B cell (primary cell): ENCODE data around the gene CDC42BPB. TPM values are rescaled to one million over a fixed set of nuclear protein-coding genes. Genes with fewer than 3 reads are reported as not detected.

Source experiments
- ATAC-seq: fragments of 200-7000 bp; cut with Tn5 transposase; one replicate; pipeline ENCODE4 v1.10.0; 2021; ENCODE audit warnings: low read depth, mild to moderate bottlenecking, moderate number of reproducible peaks, moderate library complexity
- CTCF ChIA-PET: fragments of 350-600 bp; sonication (Branson Sonifier 250); formaldehyde crosslinking; loops from one replicate; lab custom pipeline; 2021; ENCODE audit warnings: antibody characterized with exemption, inconsistent platforms; lab: Charles Lee
- POLR2A ChIA-PET: fragments of 350-600 bp; sonication (Branson Sonifier 250); formaldehyde crosslinking; loops from one replicate; lab custom pipeline; 2021; ENCODE audit warnings: antibody characterized with exemption; lab: Charles Lee
- DNase-seq: peaks from one replicate; pipeline ENCODE4 v3.0.0; 2013
- H2AFZ ChIP-seq: 2 replicates; pipeline ENCODE4 v1.6.1; 2012; ENCODE audit warnings: mild to moderate bottlenecking, low read depth, low read length; ENCODE audit not compliant: insufficient read depth, poor library complexity, severe bottlenecking
- H3K27ac ChIP-seq, 2 donors: 1 replicate in 1 of 2; 2 replicates in 1 of 2; pipeline ENCODE4 v1.5.1; 2012 to 2013; ENCODE audit warnings: low read length in 2 of 2, mild to moderate bottlenecking in 2 of 2, moderate library complexity in 1 of 2
- H3K27me3 ChIP-seq, 4 experiments: fragments of 200-600 bp in 1 of 4; sonication (generic) in 1 of 4; replicated peaks in 1 of 4; 1 replicate in 2 of 4; 2 replicates in 2 of 4; pipeline versions ENCODE4 v1.6.1 to v1.7.0; 2013 to 2016; ENCODE audit warnings: low read length in 3 of 4, mild to moderate bottlenecking in 2 of 4, mixed read lengths in 1 of 4, moderate library complexity in 1 of 4; ENCODE audit not compliant: insufficient read depth in 4 of 4, control insufficient read depth in 3 of 4; ENCODE audit errors: control extremely low read depth in 1 of 4
- H3K36me3 ChIP-seq, 2 experiments: replicated peaks in 1 of 2; 1 replicate in 1 of 2; 2 replicates in 1 of 2; pipeline versions ENCODE4 v1.6.1 to v1.7.1; 2013; ENCODE audit warnings: low read length in 1 of 2; ENCODE audit not compliant: insufficient read depth in 2 of 2, control insufficient read depth in 1 of 2; ENCODE audit errors: control extremely low read depth in 1 of 2, extremely low read depth in 1 of 2
- H3K4me1 ChIP-seq, 2 donors: fragments of 200-600 bp in 1 of 2; sonication (generic) in 1 of 2; 1 replicate in 1 of 2; 2 replicates in 1 of 2; pipeline versions ENCODE4 v1.5.1 to v1.6.1; 2013 to 2017; ENCODE audit warnings: low read length in 2 of 2; ENCODE audit not compliant: control insufficient read depth in 2 of 2, insufficient read depth in 2 of 2
- H3K4me2 ChIP-seq: replicated peaks from 2 replicates; pipeline ENCODE3; 2012; ENCODE audit warnings: mild to moderate bottlenecking, low read depth, low read length; ENCODE audit not compliant: poor library complexity, severe bottlenecking
- H3K4me3 ChIP-seq, 5 experiments: fragments of 200-600 bp in 1 of 5; sonication (generic) in 1 of 5; 1 replicate in 3 of 5; 2 replicates in 2 of 5; pipeline versions ENCODE4 v1.5.1 to v1.7.0; 2011 to 2016; ENCODE audit warnings: low read length in 4 of 5, mild to moderate bottlenecking in 4 of 5, low read depth in 2 of 5, control low read depth in 1 of 5, moderate library complexity in 1 of 5; ENCODE audit not compliant: insufficient read depth in 1 of 5; ENCODE audit errors: control extremely low read depth in 1 of 5, extremely low read depth in 1 of 5
- H3K79me2 ChIP-seq: fragments of 200-600 bp; sonication (generic); one replicate; pipeline ENCODE4 v1.6.0; 2016; ENCODE audit warnings: low read length; ENCODE audit not compliant: control insufficient read depth, insufficient read depth
- H3K9ac ChIP-seq: fragments of 200-600 bp; sonication (generic); 2 replicates; pipeline ENCODE4 v1.6.1; 2017; ENCODE audit warnings: mild to moderate bottlenecking, low read length, moderate library complexity
- H3K9me3 ChIP-seq, 3 donors: one replicate each; pipeline versions ENCODE4 v1.6.1 to v1.7.1; 2013; ENCODE audit warnings: low read length in 2 of 3; ENCODE audit not compliant: control insufficient read depth in 2 of 3, insufficient read depth in 1 of 3; ENCODE audit errors: control extremely low read depth in 1 of 3
- H4K20me1 ChIP-seq: 2 replicates; pipeline ENCODE4 v1.6.0; 2012; ENCODE audit warnings: mild to moderate bottlenecking, low read length; ENCODE audit not compliant: insufficient read depth, control insufficient read depth, poor library complexity, severe bottlenecking
- H3K27ac Mint-ChIP-seq: one replicate; pipeline ENCODE4 v1.8.0; 2021; ENCODE audit warnings: mixed read lengths
- H3K27me3 Mint-ChIP-seq: one replicate; pipeline ENCODE4 v1.8.0; 2021; ENCODE audit warnings: mixed read lengths
- H3K4me1 Mint-ChIP-seq: one replicate; pipeline ENCODE4 v1.8.0; 2021; ENCODE audit warnings: mixed read lengths
- H3K4me3 Mint-ChIP-seq: one replicate; pipeline ENCODE4 v1.8.0; 2021; ENCODE audit warnings: mixed read lengths
- H3K9me3 Mint-ChIP-seq: one replicate; pipeline ENCODE4 v1.8.0; 2022; ENCODE audit warnings: mixed read lengths; ENCODE audit not compliant: insufficient read depth
- CTCF ChIP-seq: fragments of 200-600 bp; IDR thresholded peaks from one replicate; pipeline ENCODE4 v1.8.0; 2022; ENCODE audit warnings: antibody characterized with exemption, mild to moderate bottlenecking
- EZH2 ChIP-seq: IDR thresholded peaks from 2 replicates; pipeline ENCODE4 v1.6.1; 2012; ENCODE audit warnings: borderline replicate concordance, low read depth, mild to moderate bottlenecking, moderate library complexity, low read length; ENCODE audit not compliant: insufficient read depth, poor library complexity, severe bottlenecking
- WGBS: methylation state at CpG from one replicate; pipeline ENCODE4 v1.1.5; 2013; ENCODE audit warnings: missing lambda C conversion rate; ENCODE audit not compliant: insufficient coverage; 5-methylcytosine and 5-hydroxymethylcytosine counted together
- intact Hi-C: fragments of 100-400 bp; cut with micrococcal nuclease; formaldehyde crosslinking; loops from one replicate; pipeline ENCODE4 v1.10.0; 2022
- polyA plus RNA-seq: library from polyadenylated mRNA; depleted of rRNA; stranded (reverse); fragments of >200 nt; gene quantifications from 2 replicates; pipeline ENCODE4 v1.2.3, GENCODE V29; 2012
- total RNA-seq, 2 donors: library from RNA; stranded (reverse); fragments of 120-200 nt in 1 of 2; gene quantifications; 1 replicate in 1 of 2; 2 replicates in 1 of 2; pipeline versions ENCODE4 v1.2.3 to v1.2.4, GENCODE V29; 2013 to 2022

Gene CDC42BPB
- total and polyA plus RNA-seq, 2 donors (not counting 1 experiment from before 2014, with no cell fraction given): 23.9 to 52.5 TPM

GRCh38 chr14:102929241-102930137 is 127.9 kb downstream of the CDC42BPB start:
- ATAC-seq (no peak), DNase-seq (peak; percentile 52)
- POLR2A ChIA-PET: no interaction called here
- peak overlapping the region; percentile 83 for H3K9ac ChIP-seq
- H3K27me3 Mint-ChIP-seq: peaks cover 10% of the 10 kb centered on the region
- peak overlapping the region; percentile 100 for H3K4me2 ChIP-seq
- H2AFZ ChIP-seq: peak overlapping the region; percentile 88
- H3K4me3 Mint-ChIP-seq: peak overlapping the region; percentile 87
- H3K79me2 ChIP-seq: no peaks in the 10 kb centered on the region
- H3K27ac ChIP-seq: no peak overlapping the region
- peaks cover 0 to 40% (median 7%) of the 10 kb centered on the region in 4 experiments for H3K27me3 ChIP-seq
- peak; percentile 53 for TF ChIP-seq EZH2
- no peak for TF ChIP-seq CTCF
- H3K4me3 ChIP-seq: peak overlapping the region in 4 of 5 experiments; percentile 48 to 77 (median 60)
- no peaks in the 10 kb centered on the region for H3K36me3 ChIP-seq
- intact Hi-C loops: loop anchor here (10.0 kb wide), 1 partner anchor 125 kb away; the partner anchor contains the start of gene CDC42BPB
- WGBS: 12% methylated on average over 94 of the region's 94 CpGs
- H3K4me1 ChIP-seq: peaks cover 31 to 36% of the 10 kb centered on the region in 2 donors
- peaks cover 0 to 18% (median 0%) of the 10 kb centered on the region in 3 donors for H3K9me3 ChIP-seq
- CTCF ChIA-PET: no interaction called here
- H4K20me1 ChIP-seq: peaks cover 19% of the 10 kb centered on the region
- H3K9me3 Mint-ChIP-seq: no peaks in the 10 kb centered on the region
- no peak overlapping the region for H3K27ac Mint-ChIP-seq
- H3K4me1 Mint-ChIP-seq: peaks cover 27% of the 10 kb centered on the region
